ENCODE results near the gene UTP18. TPM values are rescaled to one million over a fixed set of nuclear protein-coding genes. Genes with fewer than 3 reads are reported as not detected.

UTP18 gene
- total and polyA plus RNA-seq, 9 of the 15 experiments (the other 6 are each of a cell fraction or from before 2014, with no cell fraction given): 31.1 to 99.2 (median 66.7) TPM

DNA sequence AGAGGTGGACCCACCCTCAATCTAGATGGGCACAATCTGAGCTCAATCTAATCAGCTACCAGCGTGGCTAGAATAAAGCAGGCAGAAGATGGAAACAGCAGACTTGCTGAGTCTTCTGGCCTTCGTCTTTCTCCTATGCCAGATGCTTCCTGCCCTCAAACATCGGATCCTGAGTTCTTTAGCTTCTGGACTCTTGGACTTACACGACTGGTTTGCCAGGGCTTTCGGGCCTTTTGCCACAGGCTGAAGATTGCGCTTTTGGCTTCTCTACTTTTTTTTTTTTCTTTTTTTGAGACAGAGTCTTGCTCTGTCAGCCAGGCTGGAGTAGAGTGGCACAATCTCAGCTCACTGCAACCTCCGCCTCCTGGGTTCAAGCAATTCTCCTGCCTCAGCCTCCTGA lies 65.1 kb downstream of the UTP18 start:
- in situ Hi-C loops (cut with MboI) (no loop called here), intact Hi-C loops (cut with micrococcal nuclease) (loop anchor here (10.0 kb wide), 1 partner anchor 139 kb away; no protein-coding TSS in a partner anchor)
- no peaks in the 10 kb centered on the region for H4K20me1 ChIP-seq (replicated peaks; ENCODE audit: control insufficient read depth, insufficient read depth, low read length)
- no peak overlapping the region for H3K27ac ChIP-seq (ENCODE audit: extremely low read depth, low read depth, low read length)
- peaks cover 3 to 4% of the 10 kb centered on the region in 2 experiments; a peak in 2 of 5 replicates for H3K27me3 ChIP-seq (ENCODE audit: control insufficient read depth in 2 of 2, insufficient read depth in 2 of 2, low read length in 2 of 2)
- no peak overlapping the region for H3K9ac ChIP-seq (ENCODE audit: insufficient read depth in 1 of 2, low read depth in 2 of 2, low read length in 2 of 2)
- H2AFZ ChIP-seq (ENCODE audit: low read depth, low read length): no peak overlapping the region
- no peaks in the 10 kb centered on the region for H3K4me1 ChIP-seq (replicated peaks in 1 of 2; ENCODE audit: control insufficient read depth in 2 of 2, insufficient read depth in 2 of 2, low read length in 2 of 2)
- TF ChIP-seq TFE3 (CRISPR knock-in tag; IDR thresholded peaks at IDR 0.05) (no peak), GATAD2A (IDR thresholded peaks at IDR 0.05) (no peak), NR1H2 (CRISPR knock-in tag; IDR thresholded peaks at IDR 0.05) (no peak), ZNF12 (CRISPR knock-in tag; IDR thresholded peaks at IDR 0.05) (no peak), ZNF764 (CRISPR knock-in tag; IDR thresholded peaks at IDR 0.05; ENCODE audit: low read depth) (no peak), ZNF347 (CRISPR knock-in tag; IDR thresholded peaks at IDR 0.05; ENCODE audit: low read depth) (no peak), ZNF644 (tag; IDR thresholded peaks at IDR 0.05; ENCODE audit: low read depth) (no peak)
- H3K36me3 ChIP-seq (ENCODE audit: control insufficient read depth, insufficient read depth, low read length): no peaks in the 10 kb centered on the region
- CTCF ChIA-PET (ENCODE audit: low intra/inter-chr PET ratio): no interaction called here
- no peaks in the 10 kb centered on the region for H3K9me1 ChIP-seq (ENCODE audit: control insufficient read depth, insufficient read depth, low read length)
- no TSS peak for BruUV-seq (replicated peaks)
- no peaks in the 10 kb centered on the region for H3K9me3 ChIP-seq (replicated peaks; ENCODE audit: control insufficient read depth, insufficient read depth, low read depth, low read length)
- POLR2A ChIA-PET: no interaction called here
- no peak for DNase-seq (ENCODE audit: extremely low read depth in 1 of 4, low spot score in 3 of 4)
- no peak for ATAC-seq
- FAIRE-seq: no peak
- H3K79me2 ChIP-seq (ENCODE audit: control insufficient read depth, insufficient read depth, low read length): no peaks in the 10 kb centered on the region
- H3K4me3 ChIP-seq: no peak overlapping the region
- WGBS (ENCODE audit: insufficient coverage, low coverage, missing lambda C conversion rate): 2% methylated on average over 7 of the region's 7 CpGs
- H3K4me2 ChIP-seq (ENCODE audit: insufficient read depth, low read length): no peak overlapping the region
